Upper lobe of left lung (tissue), 6 donors: Measurements from ENCODE around the gene F2RL3. TPM values are rescaled to one million over a fixed set of nuclear protein-coding genes. Genes with fewer than 3 reads are reported as not detected.

Experiments used
- ATAC-seq, 2 donors: fragments of 200-7000 bp; cut with Tn5 transposase; one replicate each; pipeline ENCODE4 v1.9.1; 2022; ENCODE audit warnings: mild to moderate bottlenecking in 2 of 2, moderate library complexity in 2 of 2; ENCODE audit not compliant: low FRiP score in 2 of 2
- DNase-seq, 2 donors: peaks; one replicate each; pipeline ENCODE4 v3.0.0-alpha.2; 2019 to 2020
- H3K27ac ChIP-seq, 4 donors: fragments of 200-600 bp; sonication (generic); one replicate each; pipeline ENCODE4 v1.5.1; 2016 to 2019
- H3K27me3 ChIP-seq, 4 donors: fragments of 200-600 bp; sonication (generic); one replicate each; pipeline ENCODE4 v1.5.1; 2017 to 2019
- H3K36me3 ChIP-seq, 4 donors: fragments of 200-600 bp; sonication (generic); one replicate each; pipeline ENCODE4 v1.5.1; 2016 to 2019
- H3K4me1 ChIP-seq, 4 donors: fragments of 200-600 bp; sonication (generic); one replicate each; pipeline ENCODE4 v1.5.1; 2018 to 2019
- H3K4me3 ChIP-seq, 4 donors: fragments of 200-600 bp; sonication (generic); one replicate each; pipeline ENCODE4 v1.5.1; 2017 to 2019; ENCODE audit warnings: mild to moderate bottlenecking in 2 of 4, moderate library complexity in 1 of 4
- H3K9me3 ChIP-seq, 4 donors: fragments of 200-600 bp; sonication (generic); one replicate each; pipeline ENCODE4 v1.5.1; 2018 to 2019
- CTCF ChIP-seq, 6 experiments: fragments of 450-650 bp in 4 of 6; fragments of 200-600 bp in 2 of 6; sonication (generic) in 2 of 6; IDR thresholded peaks; one replicate each; pipeline ENCODE4 v1.5.1; 2016 to 2019; ENCODE audit warnings: antibody characterized with exemption in 6 of 6
- EP300 ChIP-seq, 4 donors: sonication (generic); formaldehyde crosslinking; IDR thresholded peaks; one replicate each; pipeline ENCODE4 v1.5.1; 2017; ENCODE audit warnings: antibody characterized with exemption in 4 of 4, control low read depth in 2 of 4
- POLR2A ChIP-seq, 4 donors: fragments of 450-650 bp; IDR thresholded peaks; one replicate each; pipeline ENCODE4 v1.5.1; 2016 to 2017; ENCODE audit warnings: antibody characterized with exemption in 4 of 4, mild to moderate bottlenecking in 2 of 4
- POLR2AphosphoS5 ChIP-seq, 2 donors: sonication (generic); formaldehyde crosslinking; IDR thresholded peaks; one replicate each; pipeline ENCODE4 v1.5.1; 2017; ENCODE audit warnings: antibody characterized with exemption in 2 of 2
- WGBS, 2 donors: methylation state at CpG; one replicate each; pipeline ENCODE4 v1.1.5; 2017 to 2018; 5-methylcytosine and 5-hydroxymethylcytosine counted together
- total RNA-seq, 6 donors: library from RNA; depleted of rRNA in 4 of 6; stranded (reverse); fragments of >200 nt in 4 of 6; gene quantifications; one replicate each; pipeline versions ENCODE4 v1.1.0 to v1.2.1, GENCODE V29; 2016 to 2021
- donor health status: DM: no; HTN: no; CAD: no; lungs with moderate emphysema.
- donor health status: DM: no; HTN: yes; CAD: no; lungs with severe emphysema.

Gene F2RL3
- total RNA-seq, 6 donors from 2014 or later: 7.3 to 130 (median 23.2) TPM

GRCh38 chr19:16903347-16903746 lies 14.5 kb downstream of the F2RL3 start:
- WGBS, 2 donors: 90 to 96% methylated on average over 4 to 6 of the region's 7 CpGs
- TF ChIP-seq POLR2A (IDR thresholded peaks at IDR 0.05) (no peak), POLR2AphosphoS5 (IDR thresholded peaks at IDR 0.05) (no peak)
- Histone ChIP-seq H3K4me1 (no peaks in the 10 kb centered on the region), H3K9me3 (no peaks in the 10 kb centered on the region), H3K27ac (no peak overlapping the region), H3K27me3 (no peaks in the 10 kb centered on the region), H3K36me3 (no peaks in the 10 kb centered on the region), H3K4me3 (no peak overlapping the region)
- DNase-seq (no peak), ATAC-seq (no peak)

- ATAC-seq: no peak
- Histone ChIP-seq H3K4me3 (no peak overlapping the region), H3K27me3 (no peaks in the 10 kb centered on the region), H3K27ac (no peak overlapping the region), H3K9me3 (no peaks in the 10 kb centered on the region), H3K4me1 (no peaks in the 10 kb centered on the region), H3K36me3 (no peaks in the 10 kb centered on the region)
- no peak for DNase-seq
- WGBS, 2 donors: 79 to 92% methylated on average over 2 to 4 of the region's 5 CpGs
- TF ChIP-seq POLR2AphosphoS5 (IDR thresholded peaks at IDR 0.05) (no peak), EP300 (IDR thresholded peaks at IDR 0.05) (no peak)
Measured at GRCh38 chr19:16904599-16904998, 15.8 kb downstream of the F2RL3 start.

- no peak overlapping the region for H3K4me3 ChIP-seq
- no peak overlapping the region for H3K27ac ChIP-seq
- H3K4me1 ChIP-seq: no peaks in the 10 kb centered on the region
- 86 to 93% methylated on average over 3 to 12 of the region's 12 CpGs for WGBS, 2 donors
- no peak for DNase-seq
- H3K9me3 ChIP-seq: peaks cover 12 to 17% (median 14%) of the 10 kb centered on the region in 4 donors
- peak in 1 of 2 donors; percentile 36 for ATAC-seq
- no peaks in the 10 kb centered on the region for H3K27me3 ChIP-seq
- H3K36me3 ChIP-seq: no peaks in the 10 kb centered on the region
- no peak for TF ChIP-seq CTCF (IDR thresholded peaks at IDR 0.05)
Measured at GRCh38 chr19:16908759-16909158, 20.0 kb downstream of the F2RL3 start.

DNA sequence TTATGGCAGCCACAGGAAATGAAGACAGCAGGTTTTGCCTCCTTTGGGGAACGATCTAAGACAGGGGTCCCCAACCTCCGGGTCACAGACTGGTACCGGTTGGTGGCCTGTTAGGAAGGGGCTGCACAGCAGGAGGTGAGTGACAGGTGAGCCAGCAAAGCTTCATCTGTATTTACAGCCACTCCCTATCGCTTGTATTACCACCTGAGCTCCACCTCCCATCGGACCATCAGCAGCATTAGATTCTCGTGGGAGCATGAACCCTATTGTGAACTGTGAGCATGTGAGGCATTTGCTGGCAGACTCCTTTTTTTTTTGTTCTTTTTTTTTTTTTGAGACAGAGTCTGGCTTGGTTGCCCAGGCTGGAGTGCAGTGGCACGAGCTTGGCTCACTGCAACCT lies 22.2 kb downstream of the F2RL3 start:
- H3K4me3 ChIP-seq: no peak overlapping the region
- H3K36me3 ChIP-seq: peaks cover 0 to 9% (median 2%) of the 10 kb centered on the region in 4 donors
- no peaks in the 10 kb centered on the region for H3K4me1 ChIP-seq
- peaks cover 12 to 28% (median 18%) of the 10 kb centered on the region in 4 donors for H3K9me3 ChIP-seq
- no peak overlapping the region for H3K27ac ChIP-seq
- WGBS, 2 donors: 86 to 89% methylated on average over 7 of the region's 7 CpGs
- no peaks in the 10 kb centered on the region for H3K27me3 ChIP-seq
- no peak for ATAC-seq
- no peak for TF ChIP-seq POLR2AphosphoS5 (IDR thresholded peaks at IDR 0.05)
- no peak for TF ChIP-seq POLR2A (IDR thresholded peaks at IDR 0.05)
- no peak for TF ChIP-seq CTCF (IDR thresholded peaks at IDR 0.05)
- DNase-seq: no peak

GRCh38 chr19:16912780-16913179 lies 24.0 kb downstream of the F2RL3 start:
- DNase-seq: no peak
- TF ChIP-seq CTCF (IDR thresholded peaks at IDR 0.05) (no peak), POLR2A (IDR thresholded peaks at IDR 0.05) (no peak), POLR2AphosphoS5 (IDR thresholded peaks at IDR 0.05) (no peak), EP300 (IDR thresholded peaks at IDR 0.05) (no peak)
- Histone ChIP-seq H3K27ac (no peak overlapping the region), H3K27me3 (no peaks in the 10 kb centered on the region), H3K4me1 (no peaks in the 10 kb centered on the region), H3K36me3 (peaks cover 0 to 9% (median 2%) of the 10 kb centered on the region in 4 donors), H3K9me3 (peaks cover 12 to 28% (median 18%) of the 10 kb centered on the region in 4 donors), H3K4me3 (no peak overlapping the region)
- ATAC-seq: no peak
- 80 to 89% methylated on average over 4 of the region's 4 CpGs for WGBS, 2 donors

DNA sequence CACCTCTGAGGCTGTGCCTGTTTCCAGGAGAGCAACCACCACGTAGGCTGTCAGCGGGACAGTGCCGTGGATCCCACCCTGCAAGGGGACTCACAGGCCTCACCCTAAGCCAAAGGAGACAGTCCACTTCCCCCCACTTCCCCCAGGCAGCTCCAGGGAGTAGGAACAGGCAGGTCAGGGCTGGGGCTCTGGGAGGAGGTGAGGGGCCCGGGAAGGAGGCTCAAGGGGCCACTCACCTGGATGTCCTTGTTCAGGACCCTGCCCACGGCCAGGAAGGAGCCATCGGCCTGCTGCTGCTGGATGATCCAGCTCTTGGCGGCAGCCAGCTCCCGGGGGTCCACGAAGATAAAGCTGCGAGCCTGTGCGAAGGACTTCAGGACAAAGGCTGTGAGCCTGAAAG lies 25.6 kb downstream of the F2RL3 start:
- Histone ChIP-seq H3K27me3 (no peaks in the 10 kb centered on the region), H3K27ac (no peak overlapping the region), H3K4me1 (no peaks in the 10 kb centered on the region), H3K9me3 (peaks cover 12 to 31% (median 18%) of the 10 kb centered on the region in 4 donors), H3K4me3 (no peak overlapping the region), H3K36me3 (peaks cover 0 to 9% (median 2%) of the 10 kb centered on the region in 4 donors)
- 95 to 97% methylated on average over 8 to 11 of the region's 11 CpGs for WGBS, 2 donors
- DNase-seq: no peak
- no peak for ATAC-seq
- no peak for TF ChIP-seq CTCF (IDR thresholded peaks at IDR 0.05)
- no peak for TF ChIP-seq EP300 (IDR thresholded peaks at IDR 0.05)
